HEK293T (cell line): ENCODE measurements around the gene TBL1XR1.

Experiments used
- ELF4 ChIP-seq: fragments of 450-650 bp; IDR thresholded peaks from 2 replicates; pipeline ENCODE4 v1.6.1; 2017; ENCODE audit warnings: antibody characterized with exemption
- FOXK2 ChIP-seq: fragments of 450-650 bp; IDR thresholded peaks from 2 replicates; pipeline ENCODE4 v1.6.1; 2016; ENCODE audit warnings: mild to moderate bottlenecking
- FOXM1 ChIP-seq: fragments of 450-650 bp; IDR thresholded peaks from 2 replicates; pipeline ENCODE4 v1.6.1; 2017; ENCODE audit warnings: mild to moderate bottlenecking, borderline replicate concordance
- LEF1 ChIP-seq: fragments of 450-650 bp; IDR thresholded peaks from 2 replicates; pipeline ENCODE4 v1.6.1; 2017; ENCODE audit warnings: mild to moderate bottlenecking, borderline replicate concordance
- PKNOX1 ChIP-seq: fragments of 450-650 bp; IDR thresholded peaks from 2 replicates; pipeline ENCODE4 v1.6.1; 2016
- SP1 ChIP-seq: fragments of 450-650 bp; IDR thresholded peaks from 2 replicates; pipeline ENCODE4 v1.6.1; 2017
- SUZ12 ChIP-seq: fragments of 450-650 bp; IDR thresholded peaks from 2 replicates; pipeline ENCODE4 v1.6.1; 2016; ENCODE audit warnings: mild to moderate bottlenecking
- ZNF384 ChIP-seq: fragments of 450-650 bp; IDR thresholded peaks from 2 replicates; pipeline ENCODE4 v1.6.1; 2016

- no peak for TF ChIP-seq SUZ12
- no peak for TF ChIP-seq SP1
- no peak for TF ChIP-seq FOXM1
- no peak for TF ChIP-seq FOXK2
- TF ChIP-seq ZNF384 = no peak
- TF ChIP-seq PKNOX1 = no peak
- no peak for TF ChIP-seq ELF4
- no peak for TF ChIP-seq LEF1
Measured at GRCh38 chr3:177111541-177111949, 85.7 kb downstream of the TBL1XR1 start.
